GM18870 (cell line): ENCODE data around the gene VPS9D1.

ENCODE experiments used
- ATAC-seq: cut with Tn5 transposase; IDR thresholded peaks from one replicate; pipeline ENCODE4 v1.9.1; 2021; ENCODE audit warnings: moderate library complexity; ENCODE audit not compliant: unreplicated experiment

VPS9D1 gene

DNA sequence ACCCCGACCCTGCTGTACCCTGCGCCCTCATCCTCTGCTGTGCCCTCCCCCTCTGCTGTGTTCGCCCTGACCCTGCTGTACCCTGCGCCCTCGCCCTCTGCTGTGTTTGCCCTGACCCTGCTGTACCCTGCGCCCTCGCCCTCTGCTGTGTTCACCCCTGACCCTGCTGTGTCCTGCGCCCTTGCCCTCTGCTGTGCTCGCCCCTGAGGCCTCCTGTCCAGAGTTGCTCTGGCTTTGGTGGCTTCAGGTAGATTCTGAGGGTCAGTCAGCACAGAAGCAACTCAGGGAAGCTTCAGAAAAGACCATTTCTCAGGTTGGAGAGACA, 12.2 kb upstream of the VPS9D1 start:
- no peak for ATAC-seq

DNA sequence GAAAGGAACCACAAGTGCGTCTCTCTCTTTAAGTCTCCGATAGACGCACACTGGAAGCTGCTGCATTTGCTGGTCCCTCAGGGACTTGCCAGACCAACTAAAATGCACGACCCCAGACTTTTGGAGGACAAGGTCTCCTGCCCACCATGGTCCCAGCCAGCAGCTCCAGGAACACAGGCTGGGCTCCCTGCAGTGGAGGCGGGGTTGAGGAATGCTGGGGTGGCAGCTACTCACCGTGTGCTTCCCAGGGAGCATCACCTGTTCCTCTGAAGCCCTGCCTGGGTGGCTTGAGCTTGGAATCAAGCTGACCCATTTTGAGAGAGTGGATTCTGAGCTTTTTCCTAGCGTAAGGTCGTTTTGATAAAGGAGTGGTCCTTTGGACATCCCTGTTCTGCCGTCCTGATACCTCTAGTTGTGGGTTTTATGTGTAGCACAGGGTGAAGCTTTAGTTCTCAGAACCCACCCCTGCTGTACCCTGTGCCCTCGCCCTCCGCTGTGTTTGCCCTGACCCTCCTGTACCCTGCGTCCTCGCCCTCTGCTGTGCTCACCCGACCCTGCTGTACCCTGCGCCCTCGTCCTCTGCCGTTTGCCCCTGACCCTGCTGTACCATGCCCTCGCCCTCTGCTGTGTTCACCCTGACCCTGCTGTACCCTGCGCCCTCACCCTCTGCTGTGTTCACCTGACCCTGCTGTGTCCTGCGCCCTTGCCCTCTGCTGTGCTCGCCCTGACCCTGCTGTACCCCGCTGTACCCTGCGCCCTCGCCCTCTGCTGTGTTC, 11.6 kb upstream of the VPS9D1 start:
- no peak for ATAC-seq

DNA sequence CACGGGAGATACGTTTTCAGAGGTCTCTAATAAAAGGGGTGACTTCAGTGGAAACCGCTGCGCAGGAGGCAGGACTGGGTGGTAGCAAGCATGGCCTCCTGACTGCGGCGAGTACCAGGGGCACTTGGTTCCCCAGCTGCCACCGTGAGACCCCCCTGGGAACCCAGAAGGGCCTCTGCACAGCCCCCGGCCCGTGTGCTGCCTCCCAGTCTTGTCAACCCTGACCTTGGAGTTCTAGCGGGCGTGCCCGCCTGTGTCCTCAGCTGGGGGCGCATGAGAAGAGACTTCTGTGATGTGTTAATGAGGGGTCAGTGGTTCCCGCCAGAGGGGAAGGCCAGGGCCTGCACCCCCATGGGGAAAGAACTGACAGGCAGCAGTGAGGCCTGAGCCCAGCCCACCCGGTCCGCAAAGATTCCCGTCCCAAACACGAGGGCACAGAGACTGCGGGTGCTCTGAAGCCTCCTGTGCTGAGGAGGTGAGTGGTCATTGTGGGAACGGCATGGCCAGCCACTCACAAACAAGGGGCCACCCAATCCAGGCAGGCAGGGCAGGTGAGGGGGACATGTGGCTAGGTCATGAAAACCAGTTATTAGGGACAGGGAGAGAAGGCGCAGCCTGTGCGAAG, 10.0 kb upstream of the VPS9D1 start:
- ATAC-seq: no peak

DNA sequence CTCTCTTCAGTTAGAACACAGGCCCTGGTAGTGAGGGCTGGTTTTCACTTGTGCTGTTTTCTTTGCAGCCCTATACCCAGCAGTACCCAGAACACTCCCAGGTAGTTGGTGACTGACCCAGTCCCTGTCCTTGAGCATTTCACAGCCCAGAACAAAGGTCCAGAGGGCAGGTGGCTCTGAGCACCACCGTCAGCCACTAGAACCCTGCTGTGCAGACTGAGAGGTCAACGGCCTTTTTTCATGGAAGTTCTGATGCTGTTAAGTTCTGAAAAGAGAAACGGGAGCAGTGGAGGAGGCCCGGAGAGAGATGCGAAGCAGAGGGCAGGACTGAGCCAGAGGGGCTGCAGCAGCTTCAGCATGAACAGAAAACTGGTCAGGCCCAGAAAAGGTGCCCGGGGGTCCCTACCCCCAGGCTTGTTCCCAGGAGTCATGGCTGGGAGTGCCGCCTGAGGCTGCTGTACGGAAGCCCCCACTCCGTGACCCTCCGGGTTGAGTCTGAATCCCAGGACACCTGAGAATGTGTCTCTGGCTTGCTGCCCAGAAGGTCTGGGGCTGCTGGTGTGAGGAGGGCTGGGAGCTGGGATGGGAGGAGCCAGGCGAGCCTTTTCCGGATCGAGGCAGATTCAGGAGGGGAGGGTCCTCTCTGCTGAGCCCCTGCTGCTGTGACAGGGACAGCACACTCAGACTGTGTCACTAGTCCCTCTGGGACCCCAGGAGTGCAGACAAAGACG, 9.3 kb upstream of the VPS9D1 start:
- no peak for ATAC-seq

DNA sequence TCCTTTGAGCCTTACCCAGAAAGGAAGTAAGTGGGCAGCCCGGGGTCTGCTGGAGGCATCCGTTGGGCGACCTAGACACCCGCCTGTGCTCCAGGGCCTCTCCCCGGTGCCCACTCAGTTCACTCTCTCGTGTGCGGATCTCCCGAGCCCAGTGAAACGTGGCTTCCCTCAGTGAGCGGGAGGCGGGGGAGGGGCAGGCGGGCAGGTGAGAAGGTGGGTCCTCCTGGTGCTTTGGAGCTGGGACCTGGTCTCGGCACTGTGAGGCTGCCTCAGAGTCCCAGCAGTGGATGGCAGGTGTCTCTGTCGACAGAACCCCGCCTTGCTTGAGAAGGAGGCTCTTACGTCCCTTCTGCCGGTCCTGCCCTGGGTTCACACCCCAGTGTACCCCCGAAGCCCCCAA, 8.6 kb upstream of the VPS9D1 start:
- no peak for ATAC-seq

DNA sequence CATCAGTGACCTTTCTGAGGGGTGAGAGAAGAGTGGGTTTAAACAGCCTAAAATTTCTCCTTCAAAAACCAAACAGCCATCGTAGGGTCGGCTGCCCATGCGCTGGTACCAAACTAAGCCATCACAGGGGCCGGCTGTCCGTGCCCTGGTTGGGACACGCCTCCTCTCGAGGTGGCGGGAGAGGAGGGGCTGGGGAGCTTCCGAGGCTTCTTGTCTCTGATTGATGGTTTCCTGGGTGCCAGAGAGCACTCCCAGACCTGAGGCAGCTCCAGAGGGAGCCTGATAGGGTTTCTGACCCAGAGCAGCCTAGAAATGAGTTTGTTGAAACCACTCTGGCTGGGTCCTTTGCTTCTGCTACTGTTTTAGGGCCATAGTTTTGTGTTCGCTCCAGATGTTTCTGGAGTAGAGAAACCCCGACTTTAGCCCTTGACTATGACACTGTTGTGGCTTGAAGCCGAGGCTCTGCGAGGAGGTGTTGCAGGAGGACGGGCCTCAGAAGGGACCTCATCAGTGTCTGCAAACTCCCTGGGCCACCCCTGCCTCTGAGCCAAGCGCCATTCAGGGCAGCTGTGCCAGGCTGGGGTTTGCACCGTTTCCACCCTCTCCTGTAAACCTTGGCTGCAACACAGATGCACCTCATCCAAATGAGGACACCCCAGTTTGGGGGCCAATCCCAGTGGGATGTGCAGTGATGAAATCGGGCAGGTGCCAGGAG, 6.9 kb upstream of the VPS9D1 start:
- ATAC-seq: no peak

DNA sequence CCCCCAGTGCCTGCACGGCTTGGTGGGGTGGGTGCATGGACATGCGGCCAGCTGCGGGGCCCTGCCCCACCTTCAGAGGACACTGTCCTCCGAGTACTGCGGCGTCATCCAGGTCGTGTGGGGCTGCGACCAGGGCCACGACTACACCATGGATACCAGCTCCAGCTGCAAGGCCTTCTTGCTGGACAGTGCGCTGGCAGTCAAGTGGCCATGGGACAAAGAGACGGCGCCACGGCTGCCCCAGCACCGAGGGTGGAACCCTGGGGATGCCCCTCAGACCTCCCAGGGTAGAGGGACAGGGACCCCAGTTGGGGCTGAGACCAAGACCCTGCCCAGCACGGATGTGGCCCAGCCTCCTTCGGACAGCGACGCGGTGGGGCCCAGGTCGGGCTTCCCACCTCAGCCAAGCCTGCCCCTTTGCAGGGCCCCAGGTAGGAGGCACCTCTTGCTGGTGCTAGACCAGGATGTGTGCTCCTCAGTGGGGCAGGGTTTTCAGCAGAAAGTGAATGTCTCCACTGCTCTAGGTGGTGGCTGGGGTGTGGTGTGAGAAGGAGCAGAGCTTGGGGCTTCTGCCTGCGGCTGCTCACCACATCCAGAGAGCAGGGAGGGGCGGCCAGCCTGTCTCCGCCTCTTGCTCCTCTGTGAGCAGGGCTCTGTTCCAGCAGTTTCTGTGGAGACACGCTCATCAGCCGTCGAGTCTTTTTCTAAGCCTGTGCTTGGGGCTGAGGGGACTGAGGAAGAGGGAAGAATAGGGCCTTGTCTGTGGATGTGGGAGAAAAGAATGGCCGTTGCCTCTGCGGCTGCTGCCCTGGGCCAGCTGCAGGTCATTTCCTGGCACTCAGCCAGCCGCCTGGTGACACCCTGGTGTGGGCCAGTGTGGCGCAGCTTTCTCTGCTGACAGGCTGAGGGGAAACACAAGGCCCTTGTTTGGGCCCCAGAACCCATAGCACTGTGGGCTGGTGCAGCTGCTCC, 2.9 kb upstream of the VPS9D1 start:
- no peak for ATAC-seq

DNA sequence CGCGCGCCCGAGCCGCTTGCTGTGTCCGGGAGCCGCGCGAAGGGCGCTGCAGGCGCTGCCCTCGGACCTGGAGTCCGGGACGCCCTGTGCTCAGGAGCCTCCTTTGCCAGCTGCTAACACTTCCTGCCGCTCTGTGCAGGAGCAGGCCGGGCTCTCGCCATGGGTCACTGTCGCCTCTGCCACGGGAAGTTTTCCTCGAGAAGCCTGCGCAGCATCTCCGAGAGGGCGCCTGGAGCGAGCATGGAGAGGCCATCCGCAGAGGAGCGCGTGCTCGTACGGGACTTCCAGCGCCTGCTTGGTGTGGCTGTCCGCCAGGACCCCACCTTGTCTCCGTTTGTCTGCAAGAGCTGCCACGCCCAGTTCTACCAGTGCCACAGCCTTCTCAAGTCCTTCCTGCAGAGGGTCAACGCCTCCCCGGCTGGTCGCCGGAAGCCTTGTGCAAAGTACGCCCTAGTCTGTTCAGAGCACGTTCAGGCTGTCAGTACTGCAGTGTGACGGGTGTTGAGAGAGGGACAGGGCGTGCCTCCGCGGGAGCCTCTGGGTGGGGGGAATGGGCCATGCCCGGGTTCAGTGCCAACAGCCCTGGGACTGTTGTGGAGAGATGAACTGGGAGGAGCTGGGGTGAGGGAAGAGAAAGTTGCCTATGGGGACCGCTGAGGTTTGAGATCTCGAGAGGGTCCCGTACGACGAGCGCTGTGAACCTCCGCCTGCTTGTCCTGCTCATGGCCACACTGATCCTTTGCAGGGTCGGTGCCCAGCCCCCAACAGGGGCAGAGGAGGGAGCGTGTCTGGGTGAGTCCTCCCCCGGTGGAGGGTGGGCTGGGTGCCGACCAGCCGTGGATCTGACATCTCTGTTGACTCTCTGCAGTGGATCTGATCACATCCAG, 1.9 kb upstream of the VPS9D1 start:
- no peak for ATAC-seq

DNA sequence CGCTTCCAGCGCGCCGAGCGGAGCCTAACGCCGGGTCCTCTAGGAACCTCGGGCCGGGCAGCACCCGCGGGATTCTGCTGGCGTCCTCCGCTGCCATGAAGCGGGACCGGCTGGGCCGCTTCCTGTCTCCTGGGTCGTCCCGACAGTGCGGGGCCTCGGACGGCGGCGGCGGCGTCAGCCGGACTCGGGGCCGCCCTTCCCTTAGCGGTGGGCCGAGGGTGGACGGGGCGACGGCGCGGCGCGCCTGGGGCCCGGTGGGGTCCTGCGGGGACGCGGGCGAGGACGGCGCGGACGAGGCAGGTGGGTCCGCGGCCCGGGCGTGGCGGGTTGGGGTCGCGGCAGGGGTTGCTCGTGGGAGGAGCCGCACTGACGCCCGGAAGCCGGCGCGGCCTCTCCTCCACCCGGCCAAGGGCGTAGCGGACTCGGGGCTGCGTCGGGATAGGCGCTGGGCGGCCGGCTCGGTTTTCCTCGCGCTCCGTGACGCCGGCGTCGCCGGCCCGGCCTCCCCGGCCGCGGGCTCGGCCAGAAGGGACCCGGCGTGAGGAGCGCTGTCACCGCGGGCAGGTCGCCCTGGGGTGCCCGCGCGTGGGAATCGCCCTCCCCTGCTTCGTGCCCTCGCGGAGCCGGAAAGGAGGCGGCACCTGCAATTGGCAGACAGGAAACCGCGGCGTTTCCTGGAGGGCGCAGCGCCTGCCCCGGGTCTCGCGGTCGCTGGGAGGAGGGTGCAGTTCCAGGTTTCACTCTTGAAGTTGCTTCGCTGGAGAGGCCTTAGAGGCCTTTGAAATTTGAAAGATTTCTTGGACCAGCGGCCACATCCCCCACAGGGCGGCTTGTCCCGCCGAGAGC, 1.1 kb upstream of the VPS9D1 start:
- no peak for ATAC-seq

DNA sequence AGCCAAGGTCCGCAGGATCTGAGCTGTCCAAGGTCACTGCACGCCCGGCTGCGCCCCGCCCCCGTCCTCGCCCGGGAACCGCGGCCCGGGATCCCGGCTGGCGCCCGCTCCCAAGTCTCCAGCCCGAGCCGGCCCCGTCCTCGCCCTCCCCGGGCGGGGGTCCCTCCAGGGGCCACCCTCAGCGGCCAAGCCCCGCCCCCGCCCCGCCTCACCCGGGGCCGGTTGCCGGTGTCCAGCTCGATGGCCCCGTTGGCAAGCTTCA, 216 bp downstream of the VPS9D1 start:
- no peak for ATAC-seq

DNA sequence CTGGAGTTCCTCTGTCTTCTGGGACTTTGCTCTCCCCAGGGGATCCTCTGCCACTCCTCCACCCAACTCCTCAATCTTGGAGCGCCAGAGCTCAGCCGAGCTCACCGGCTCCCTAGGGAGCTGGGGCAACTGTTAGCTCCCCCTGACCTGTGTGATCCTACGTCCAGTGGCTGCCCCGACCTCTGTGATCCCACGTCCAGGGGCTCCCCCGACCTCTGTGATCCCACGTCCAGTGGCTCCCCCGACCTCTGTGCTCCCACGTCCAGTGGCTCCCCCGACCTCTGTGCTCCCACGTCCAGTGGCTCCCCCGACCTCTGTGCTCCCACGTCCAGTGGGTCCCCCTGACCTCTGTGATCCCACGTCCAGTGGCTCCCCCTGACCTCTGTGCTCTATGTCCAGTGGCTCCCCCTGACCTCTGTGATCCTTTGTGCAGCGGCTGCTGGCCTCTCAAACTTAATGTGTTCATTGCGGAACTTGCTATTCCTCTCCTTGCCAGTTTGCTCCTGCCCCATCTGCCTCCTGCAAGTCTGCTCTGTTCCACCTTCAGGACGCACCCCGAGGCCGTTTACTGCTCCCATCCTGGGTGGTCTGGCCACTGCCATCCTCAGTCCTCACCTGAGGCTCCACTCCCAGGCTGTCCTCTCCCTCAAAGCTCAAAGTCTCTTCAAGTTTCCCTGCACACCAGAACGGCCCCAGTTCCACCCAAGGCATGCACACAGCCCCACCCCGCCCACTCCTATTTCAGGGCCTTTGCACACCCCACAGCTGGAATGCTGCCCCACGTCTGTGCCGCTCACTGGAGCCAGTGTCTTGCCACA, 2.8 kb downstream of the VPS9D1 start:
- no peak for ATAC-seq

DNA sequence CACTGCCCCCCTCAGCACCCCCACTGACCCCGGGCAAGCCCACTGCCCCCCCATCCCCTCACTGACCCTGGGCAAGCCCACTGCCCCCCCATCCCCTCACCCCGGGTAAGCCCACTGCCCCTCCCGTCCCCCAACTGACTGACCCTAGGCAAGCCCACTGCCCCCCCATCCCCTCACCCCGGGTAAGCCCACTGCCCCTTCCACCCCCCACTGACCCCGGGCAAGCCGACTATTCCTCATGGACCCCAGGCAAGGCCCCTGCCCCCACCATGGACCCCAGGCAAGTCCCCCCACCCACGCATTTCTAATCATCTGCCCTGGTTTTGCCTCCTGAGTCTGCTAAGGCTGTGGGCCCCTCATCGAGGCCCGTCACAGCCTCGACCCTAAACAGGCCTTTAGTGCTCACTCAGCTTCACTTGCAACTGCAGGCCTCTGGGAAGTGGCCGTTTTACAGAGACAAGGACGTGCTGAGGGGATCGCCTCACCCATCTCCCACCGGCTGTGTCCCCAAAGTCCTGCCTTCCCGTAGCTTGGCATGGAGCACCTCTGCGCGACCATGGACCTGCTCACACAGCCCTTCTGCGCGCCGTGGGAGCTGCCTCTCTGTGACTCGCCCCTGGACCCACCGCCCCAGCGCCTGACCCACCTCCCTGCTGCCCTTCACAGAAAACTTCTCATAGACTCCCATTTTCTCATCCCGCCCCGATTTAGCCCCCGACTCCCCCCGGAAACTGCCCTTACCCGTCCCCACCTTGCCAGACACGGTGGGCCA, 3.6 kb downstream of the VPS9D1 start:
- ATAC-seq: no peak

DNA sequence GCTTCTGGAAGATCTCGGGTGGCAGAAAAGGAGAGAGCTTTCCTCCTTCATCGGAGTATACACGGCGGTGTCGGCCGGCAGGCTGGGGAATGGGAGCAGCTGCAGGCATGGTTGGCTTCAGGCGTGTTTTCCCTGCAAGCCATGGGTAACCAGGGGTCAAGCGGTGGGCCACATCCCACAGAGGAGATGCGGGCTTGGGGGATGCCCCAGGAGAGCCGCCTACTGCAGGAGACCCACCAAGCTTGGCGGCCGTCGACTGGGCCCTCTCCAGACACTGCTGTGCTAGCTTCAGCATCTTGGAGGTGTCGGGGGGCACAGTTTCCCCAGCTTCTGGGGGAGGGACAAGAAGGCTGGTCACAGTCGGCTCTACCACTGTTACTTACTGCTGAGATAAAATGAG, 4.2 kb downstream of the VPS9D1 start:
- ATAC-seq: no peak

DNA sequence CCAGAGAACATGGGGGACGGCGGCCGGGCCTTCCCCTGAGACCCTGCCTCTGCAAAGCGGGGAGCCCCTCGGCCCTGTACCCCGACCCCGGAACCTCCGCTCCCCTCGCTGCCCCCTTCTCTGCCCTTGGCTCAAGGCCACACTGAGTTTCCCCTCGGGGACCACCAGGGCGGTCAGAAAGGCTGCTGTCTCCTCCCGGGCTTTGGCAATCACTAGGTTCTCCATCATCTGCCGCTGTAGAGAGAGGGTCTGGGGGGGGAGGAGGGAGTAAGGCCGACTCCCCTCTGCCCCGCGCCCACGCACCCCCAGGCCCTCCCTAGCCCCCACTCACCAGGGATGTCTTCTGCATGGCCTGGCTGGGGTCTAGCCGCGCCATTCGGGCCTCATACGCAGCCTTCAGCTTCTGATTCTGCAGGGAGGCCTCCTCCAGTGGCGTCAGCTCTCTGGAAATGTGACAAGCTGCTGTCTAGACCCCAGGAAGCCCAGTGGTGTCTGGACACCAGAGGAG, 8.4 kb downstream of the VPS9D1 start:
- no peak for ATAC-seq

DNA sequence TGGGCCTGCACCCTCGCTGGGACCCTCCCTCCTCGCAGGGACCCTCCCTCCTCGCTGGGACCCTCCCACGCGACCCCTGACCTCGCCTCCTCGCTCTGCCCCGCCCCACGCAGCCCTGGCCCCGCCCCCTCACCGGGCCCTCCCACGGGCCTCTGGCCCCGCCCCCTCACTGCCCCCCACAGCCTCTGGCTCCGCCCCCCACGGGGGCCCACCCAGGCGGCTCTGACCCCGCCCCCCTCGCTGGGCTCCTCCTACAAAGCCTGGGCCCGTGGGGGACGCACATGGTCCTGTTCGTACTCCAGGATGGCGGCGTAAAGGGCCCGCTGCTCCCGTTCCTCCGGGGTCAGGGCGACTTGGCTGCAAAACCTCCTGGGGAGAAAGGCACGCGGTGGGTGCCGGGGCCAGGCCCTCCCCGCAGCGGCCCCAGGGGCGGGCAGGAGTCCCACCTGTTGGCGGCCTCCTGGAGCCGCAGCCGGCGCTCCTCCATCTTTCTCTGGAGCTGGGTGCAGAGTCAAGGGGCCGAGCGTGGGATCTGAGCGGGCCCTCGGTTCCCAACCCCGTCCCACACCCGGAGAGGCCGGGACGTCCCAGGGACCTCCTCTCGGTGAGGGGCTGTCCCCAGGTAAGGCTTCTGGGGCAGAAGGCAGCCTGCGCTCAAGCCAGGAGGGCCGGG, 9.0 kb downstream of the VPS9D1 start:
- no peak for ATAC-seq

DNA sequence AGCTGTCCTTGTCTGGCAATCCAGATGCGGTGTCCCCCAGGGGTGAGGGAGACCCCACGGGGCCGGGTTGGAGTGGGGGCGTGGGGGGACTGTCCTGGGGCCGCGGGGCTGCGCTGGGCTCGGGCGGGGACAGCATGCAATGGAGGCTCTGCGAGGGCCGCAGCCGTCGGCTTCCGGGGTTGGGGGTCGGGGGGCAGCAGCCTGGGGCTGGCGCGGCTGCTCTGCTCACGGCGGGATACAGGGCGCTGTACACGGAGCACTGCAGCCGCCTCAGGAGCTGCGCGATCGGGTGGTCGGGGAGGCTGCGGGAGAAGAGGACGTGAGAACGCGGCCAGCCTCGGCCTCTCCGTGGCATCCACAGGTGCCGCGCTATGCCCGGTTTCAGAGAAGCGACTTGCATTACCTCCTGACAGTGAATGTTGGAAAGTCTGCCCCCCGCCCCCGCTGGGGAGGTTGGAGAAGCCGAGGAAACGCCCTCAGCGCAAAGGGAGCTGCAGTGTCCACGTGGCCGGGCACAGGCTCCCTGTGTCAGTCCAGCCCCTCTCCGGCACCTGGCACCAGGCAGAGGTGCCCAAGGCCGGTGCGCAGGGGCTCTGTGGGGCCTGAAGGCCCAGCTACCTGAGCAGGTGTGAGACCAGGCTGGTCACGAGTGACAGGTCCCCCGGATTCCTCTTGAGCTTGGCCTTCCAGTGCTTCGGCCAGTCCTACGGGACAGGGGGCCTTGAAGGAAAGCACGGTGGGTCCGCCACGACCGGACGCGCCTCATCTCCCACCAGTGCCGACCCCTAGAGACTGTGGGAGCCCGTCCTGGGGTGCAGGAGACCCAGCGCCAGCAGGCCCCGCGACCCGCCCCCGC, 9.8 kb downstream of the VPS9D1 start:
- ATAC-seq: no peak
